SK-N-MC (cell line): ENCODE data around the gene FKBP10.

ENCODE experiments used
- DNase-seq: peaks from one replicate; pipeline ENCODE4 v3.0.0-alpha.2; 2011; ENCODE audit warnings: low read depth, low spot score
- H3K27ac ChIP-seq: fragments of 200-600 bp; sonication (generic); 2 replicates; pipeline ENCODE4 v1.5.1; 2016; ENCODE audit warnings: mixed run types
- H3K36me3 ChIP-seq: fragments of 200-600 bp; sonication (generic); 2 replicates; pipeline ENCODE4 v1.6.1; 2017; ENCODE audit warnings: antibody characterized with exemption, low read length, mixed read lengths; ENCODE audit not compliant: insufficient read depth
- H3K4me3 ChIP-seq: fragments of 200-600 bp; sonication (generic); 2 replicates; pipeline ENCODE4 v1.5.1; 2016
- H3K9ac ChIP-seq: fragments of 200-600 bp; sonication (generic); 2 replicates; pipeline ENCODE4 v1.8.0; 2017; ENCODE audit warnings: mixed run types, mixed read lengths; ENCODE audit not compliant: insufficient read length
- H3K9me3 ChIP-seq: fragments of 200-600 bp; sonication (generic); 2 replicates; pipeline ENCODE4 v1.6.1; 2017; ENCODE audit warnings: low read depth, mild to moderate bottlenecking, antibody characterized with exemption, low read length, moderate library complexity, mixed read lengths
- EZH2 ChIP-seq: fragments of 200-600 bp; sonication (generic); IDR thresholded peaks from one replicate; pipeline ENCODE4 v1.6.1; 2017; ENCODE audit warnings: antibody characterized with exemption
- FOXP2 ChIP-seq: optimal IDR thresholded peaks from 2 replicates; pipeline ENCODE3; 2011; ENCODE audit warnings: mild to moderate bottlenecking, moderate library complexity; ENCODE audit not compliant: insufficient read depth; ENCODE audit errors: extremely low read length, control extremely low read depth
- POLR2AphosphoS5 ChIP-seq: IDR thresholded peaks from 2 replicates; pipeline ENCODE4 v1.6.1; 2012; ENCODE audit warnings: mild to moderate bottlenecking, low read depth, low read length, borderline replicate concordance

The FKBP10 gene

GRCh38 chr17:41792845-41793783 lies 19.7 kb upstream of the FKBP10 start:
- TF ChIP-seq EZH2: no peak
- TF ChIP-seq POLR2AphosphoS5: no peak
- TF ChIP-seq FOXP2: no peak
- DNase-seq: no peak
- H3K4me3 ChIP-seq: no peak overlapping the region
- no peaks in the 10 kb centered on the region for H3K9me3 ChIP-seq
- H3K36me3 ChIP-seq: no peaks in the 10 kb centered on the region
- H3K27ac ChIP-seq: no peak overlapping the region
- H3K9ac ChIP-seq: no peak overlapping the region

- DNase-seq: no peak
- H3K36me3 ChIP-seq: no peaks in the 10 kb centered on the region
- no peak overlapping the region for H3K9ac ChIP-seq
Observed at GRCh38 chr17:41793784-41794539, 18.8 kb upstream of the FKBP10 start.

GRCh38 chr17:41794540-41794975 lies 18.2 kb upstream of the FKBP10 start:
- Histone ChIP-seq H3K36me3 (no peaks in the 10 kb centered on the region), H3K9ac (no peak overlapping the region), H3K4me3 (no peak overlapping the region), H3K9me3 (no peaks in the 10 kb centered on the region), H3K27ac (no peak overlapping the region)
- DNase-seq: no peak
- TF ChIP-seq EZH2 (no peak), FOXP2 (no peak)

More at GRCh38 chr17:41793784-41794539, 18.8 kb upstream of the FKBP10 start:
- Histone ChIP-seq H3K27ac (no peak overlapping the region), H3K4me3 (no peak overlapping the region), H3K9me3 (no peaks in the 10 kb centered on the region)
- TF ChIP-seq FOXP2 (no peak), EZH2 (no peak), POLR2AphosphoS5 (no peak)

- no peaks in the 10 kb centered on the region for H3K36me3 ChIP-seq
- TF ChIP-seq FOXP2 (no peak), EZH2 (no peak), POLR2AphosphoS5 (no peak)
- no peak overlapping the region for H3K9ac ChIP-seq
- no peak for DNase-seq
- H3K9me3 ChIP-seq: no peaks in the 10 kb centered on the region
- no peak overlapping the region for H3K4me3 ChIP-seq
- no peak overlapping the region; the same call in 1 of the 2 replicates for H3K27ac ChIP-seq
Observed at GRCh38 chr17:41796121-41796895, 16.5 kb upstream of the FKBP10 start.

GRCh38 chr17:41797377-41797776 lies 15.4 kb upstream of the FKBP10 start:
- no peak overlapping the region for H3K9ac ChIP-seq
- TF ChIP-seq FOXP2 (no peak), EZH2 (no peak), POLR2AphosphoS5 (no peak)
- no peaks in the 10 kb centered on the region for H3K36me3 ChIP-seq
- H3K4me3 ChIP-seq: no peak overlapping the region
- no peak for DNase-seq
- no peaks in the 10 kb centered on the region for H3K9me3 ChIP-seq
- H3K27ac ChIP-seq: no peak overlapping the region

GRCh38 chr17:41799366-41799765 lies 13.4 kb upstream of the FKBP10 start:
- no peak for DNase-seq
- H3K27ac ChIP-seq: no peak overlapping the region

GRCh38 chr17:41800601-41801373 lies 12.0 kb upstream of the FKBP10 start:
- no peak for DNase-seq
- H3K4me3 ChIP-seq: no peak overlapping the region
- H3K36me3 ChIP-seq: no peaks in the 10 kb centered on the region
- TF ChIP-seq EZH2: no peak
- no peak for TF ChIP-seq FOXP2
- TF ChIP-seq POLR2AphosphoS5: no peak
- no peaks in the 10 kb centered on the region for H3K9me3 ChIP-seq
- no peak overlapping the region for H3K27ac ChIP-seq
- H3K9ac ChIP-seq: no peak overlapping the region

More at GRCh38 chr17:41799366-41799765, 13.4 kb upstream of the FKBP10 start:
- TF ChIP-seq EZH2 (no peak), FOXP2 (no peak), POLR2AphosphoS5 (no peak)
- H3K9me3 ChIP-seq: no peaks in the 10 kb centered on the region
- H3K4me3 ChIP-seq: no peak overlapping the region
- no peaks in the 10 kb centered on the region for H3K36me3 ChIP-seq
- no peak overlapping the region for H3K9ac ChIP-seq
